Measurements from ENCODE around the gene RET. TPM values are rescaled to one million over a fixed set of nuclear protein-coding genes. Genes with fewer than 3 reads are reported as not detected.

Gene RET
- total RNA-seq, 1 experiment from 2014 or later: 81.1 TPM

- Histone ChIP-seq H3K4me1 (ENCODE audit: control insufficient read depth, insufficient read depth, low read length) (peaks cover 34% of the 10 kb centered on the region), H3K36me3 (ENCODE audit: control insufficient read depth, insufficient read depth, low read length) (no peaks in the 10 kb centered on the region), H3K9me3 (ENCODE audit: control insufficient read depth, insufficient read depth, low read depth, low read length) (no peaks in the 10 kb centered on the region), H3K27me3 (ENCODE audit: control insufficient read depth, insufficient read depth, low read length) (no peaks in the 10 kb centered on the region), H3K4me3 (ENCODE audit: low read depth in 2 of 2, low read length in 2 of 2) (no peak overlapping the region), H3K27ac (ENCODE audit: low read length) (peak overlapping the region; percentile 64)
- POLR2A ChIA-PET: interaction anchor here (0.5 kb wide), 1 partner anchor 12 kb away, joined by 3 read pairs; no protein-coding TSS in a partner anchor
- TF ChIP-seq TCF7L2 (IDR thresholded peaks at IDR 0.05; ENCODE audit: low read depth, low read length) (no peak), POLR2AphosphoS5 (IDR thresholded peaks at IDR 0.05; ENCODE audit: low read depth, low read length) (no peak), REST (IDR thresholded peaks at IDR 0.05; ENCODE audit: insufficient read depth in 1 of 2, low read depth in 2 of 2, low read length in 1 of 2) (no peak), SIN3A (IDR thresholded peaks at IDR 0.05; ENCODE audit: borderline replicate concordance, insufficient read depth, low read depth, low read length) (no peak)
- TF ChIP-seq, protein P1, sequence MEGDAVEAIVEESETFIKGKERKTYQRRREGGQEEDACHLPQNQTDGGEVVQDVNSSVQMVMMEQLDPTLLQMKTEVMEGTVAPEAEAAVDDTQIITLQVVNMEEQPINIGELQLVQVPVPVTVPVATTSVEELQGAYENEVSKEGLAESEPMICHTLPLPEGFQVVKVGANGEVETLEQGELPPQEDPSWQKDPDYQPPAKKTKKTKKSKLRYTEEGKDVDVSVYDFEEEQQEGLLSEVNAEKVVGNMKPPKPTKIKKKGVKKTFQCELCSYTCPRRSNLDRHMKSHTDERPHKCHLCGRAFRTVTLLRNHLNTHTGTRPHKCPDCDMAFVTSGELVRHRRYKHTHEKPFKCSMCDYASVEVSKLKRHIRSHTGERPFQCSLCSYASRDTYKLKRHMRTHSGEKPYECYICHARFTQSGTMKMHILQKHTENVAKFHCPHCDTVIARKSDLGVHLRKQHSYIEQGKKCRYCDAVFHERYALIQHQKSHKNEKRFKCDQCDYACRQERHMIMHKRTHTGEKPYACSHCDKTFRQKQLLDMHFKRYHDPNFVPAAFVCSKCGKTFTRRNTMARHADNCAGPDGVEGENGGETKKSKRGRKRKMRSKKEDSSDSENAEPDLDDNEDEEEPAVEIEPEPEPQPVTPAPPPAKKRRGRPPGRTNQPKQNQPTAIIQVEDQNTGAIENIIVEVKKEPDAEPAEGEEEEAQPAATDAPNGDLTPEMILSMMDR (IDR thresholded peaks at IDR 0.05): no peak
- in situ Hi-C loops (cut with HindIII; ENCODE audit: low pct_unique_long_range_greater_than_20kb, low sequenced_read_pairs): no loop called here
- peak; percentile 75 for ATAC-seq
- DNase-seq (ENCODE audit: low read depth, low spot score): no peak
- no TSS peak for BruUV-seq (replicated peaks)
- intact Hi-C loops (cut with micrococcal nuclease; ENCODE audit: unreplicated experiment): no loop called here
- CTCF ChIA-PET: no interaction called here
These were observed 32.4 kb upstream of the RET start for GRCh38 chr10:43044448-43044921.

DNA sequence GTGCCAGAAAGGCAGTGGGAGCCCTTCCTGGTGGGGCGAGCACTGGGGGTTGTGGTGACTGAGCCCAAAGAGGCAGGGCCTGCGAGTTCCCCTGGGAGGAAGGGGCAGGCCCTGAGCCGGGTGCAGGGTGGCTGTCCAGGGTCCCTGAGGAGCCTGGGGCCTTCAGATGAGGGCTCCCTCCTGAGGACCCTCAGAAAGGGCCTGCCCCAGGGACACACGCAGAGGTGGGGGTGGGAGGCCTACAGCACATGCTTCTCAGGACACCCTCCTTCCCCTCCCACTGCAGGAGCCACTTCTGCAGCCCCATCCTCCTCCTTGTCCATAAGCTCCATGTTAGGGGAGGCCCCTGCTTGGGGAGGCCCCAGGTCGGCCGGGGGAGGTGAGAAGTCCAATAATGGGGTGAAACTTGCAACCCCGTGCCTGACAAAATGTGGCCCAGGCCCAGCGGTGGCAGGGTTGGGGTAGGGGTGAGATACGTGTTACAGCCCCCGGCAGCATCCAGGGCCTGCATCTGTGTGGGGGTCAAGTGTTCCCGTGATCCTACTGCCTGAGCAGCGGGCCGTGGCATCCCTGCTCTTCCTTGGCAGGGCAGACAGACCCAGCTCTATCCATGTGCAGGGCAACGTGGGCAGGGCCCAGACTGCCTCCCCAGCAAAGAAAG, 31.8 kb upstream of the RET start:
- TF ChIP-seq REST (IDR thresholded peaks at IDR 0.05; ENCODE audit: insufficient read depth in 1 of 2, low read depth in 2 of 2, low read length in 1 of 2): peak in 1 of 2 experiments; percentile 52; a peak in 3 of 4 replicates
- no peak for TF ChIP-seq TCF7L2 (IDR thresholded peaks at IDR 0.05; ENCODE audit: low read depth, low read length)
- peak; percentile 14; the same call in 1 of the 2 replicates for ATAC-seq
- H3K27me3 ChIP-seq (ENCODE audit: control insufficient read depth, insufficient read depth, low read length): no peaks in the 10 kb centered on the region; the same call in 1 of the 2 replicates
- H3K4me3 ChIP-seq (ENCODE audit: low read depth in 2 of 2, low read length in 2 of 2): no peak overlapping the region
- intact Hi-C loops (cut with micrococcal nuclease; ENCODE audit: unreplicated experiment) (no loop called here), in situ Hi-C loops (cut with HindIII; ENCODE audit: low pct_unique_long_range_greater_than_20kb, low sequenced_read_pairs) (no loop called here)
- H3K4me1 ChIP-seq (ENCODE audit: control insufficient read depth, insufficient read depth, low read length): peaks cover 34% of the 10 kb centered on the region
- no peaks in the 10 kb centered on the region for H3K9me3 ChIP-seq (ENCODE audit: control insufficient read depth, insufficient read depth, low read depth, low read length)
- H3K27ac ChIP-seq (ENCODE audit: low read length): peak overlapping the region; percentile 64
- no peak for DNase-seq (ENCODE audit: low read depth, low spot score)
- no TSS peak for BruUV-seq (replicated peaks)
- CTCF ChIA-PET: no interaction called here
- H3K36me3 ChIP-seq (ENCODE audit: control insufficient read depth, insufficient read depth, low read length): no peaks in the 10 kb centered on the region
- POLR2A ChIA-PET: interaction anchor here (0.5 kb wide), 1 partner anchor 13 kb away, joined by 3 read pairs; no protein-coding TSS in a partner anchor

All from Panc1 (cell line).